DOHH2 (cell line): ENCODE measurements around the gene GALNTL6.

Experiments used
- H3F3A ChIP-seq: fragments of 200-600 bp; sonication (generic), shearing (Covaris generic); 2 replicates; pipeline ENCODE4 v1.6.0; 2016; ENCODE audit warnings: antibody characterized with exemption, mild to moderate bottlenecking; ENCODE audit not compliant: control insufficient read depth, insufficient read depth
- H3K27ac ChIP-seq: fragments of 200-600 bp; sonication (generic); 2 replicates; pipeline ENCODE4 v1.5.1; 2014; ENCODE audit warnings: low read depth, mild to moderate bottlenecking, low read length, moderate library complexity
- H3K27me3 ChIP-seq: fragments of 200-600 bp; sonication (generic); 2 replicates; pipeline ENCODE4 v1.6.1; 2014; ENCODE audit warnings: mild to moderate bottlenecking, low read length, mixed read lengths; ENCODE audit not compliant: control insufficient read depth
- H3K36me3 ChIP-seq: fragments of 200-600 bp; sonication (generic); 2 replicates; pipeline ENCODE4 v1.6.1; 2014; ENCODE audit warnings: mild to moderate bottlenecking, low read length, moderate library complexity, mixed read lengths; ENCODE audit not compliant: control insufficient read depth
- H3K4me1 ChIP-seq: fragments of 200-600 bp; sonication (generic); 2 replicates; pipeline ENCODE4 v1.6.1; 2014; ENCODE audit warnings: mild to moderate bottlenecking, low read length, mixed read lengths; ENCODE audit not compliant: control insufficient read depth
- H3K4me2 ChIP-seq: fragments of 200-600 bp; sonication (generic); 2 replicates; pipeline ENCODE4 v1.6.0; 2014; ENCODE audit warnings: mild to moderate bottlenecking, low read length, moderate library complexity
- H3K4me3 ChIP-seq: fragments of 200-600 bp; sonication (generic); 2 replicates; pipeline ENCODE4 v1.5.1; 2014; ENCODE audit warnings: mild to moderate bottlenecking, low read length, mixed read lengths
- H3K79me2 ChIP-seq: fragments of 200-600 bp; sonication (generic); 2 replicates; pipeline ENCODE4 v1.6.1; 2014; ENCODE audit warnings: mild to moderate bottlenecking, low read length, mixed read lengths; ENCODE audit not compliant: control insufficient read depth
- H3K9me2 ChIP-seq: fragments of 200-600 bp; sonication (generic); replicated peaks from 2 replicates; pipeline ENCODE4 v1.6.1; 2014; ENCODE audit warnings: mild to moderate bottlenecking, low read length, mixed read lengths; ENCODE audit not compliant: control insufficient read depth
- H3K9me3 ChIP-seq: fragments of 200-600 bp; sonication (generic); 2 replicates; pipeline ENCODE4 v1.6.1; 2014; ENCODE audit warnings: antibody characterized with exemption, low read length, mixed read lengths; ENCODE audit not compliant: control insufficient read depth, insufficient read depth
- H4K20me1 ChIP-seq: fragments of 200-600 bp; sonication (generic); 2 replicates; pipeline ENCODE4 v1.6.0; 2014; ENCODE audit warnings: low read depth, mild to moderate bottlenecking, antibody characterized with exemption, low read length, moderate library complexity; ENCODE audit not compliant: control insufficient read depth, insufficient read depth
- CTCF ChIP-seq: fragments of 200-600 bp; sonication (generic); IDR thresholded peaks from one replicate; pipeline ENCODE4 v1.5.1; 2014; ENCODE audit warnings: antibody characterized with exemption, mild to moderate bottlenecking, low read depth, low read length; ENCODE audit not compliant: poor library complexity, severe bottlenecking
- EZH2phosphoT487 ChIP-seq: fragments of 200-600 bp; sonication (generic); IDR thresholded peaks from 2 replicates; pipeline ENCODE4 v1.6.1; 2017; ENCODE audit warnings: borderline replicate concordance, mild to moderate bottlenecking, antibody characterized with exemption, low read length, moderate library complexity, mixed read lengths

Gene GALNTL6

GRCh38 chr4:171814545-171814944 is 1.3 kb downstream of the GALNTL6 start:
- 0 out of 2 replicates have a peak, but pooled peaks cover 3% of the 10 kb centered on the region for H3K4me1 ChIP-seq
- H3K36me3 ChIP-seq: no peaks in the 10 kb centered on the region
- H3K27ac ChIP-seq: no peak overlapping the region
- H3K4me2 ChIP-seq: no peak overlapping the region
- H4K20me1 ChIP-seq: no peaks in the 10 kb centered on the region
- H3F3A ChIP-seq: no peaks in the 10 kb centered on the region
- H3K9me3 ChIP-seq: peaks cover 3% of the 10 kb centered on the region; the same call in 1 of the 2 replicates
- H3K79me2 ChIP-seq: no peaks in the 10 kb centered on the region
- TF ChIP-seq CTCF (no peak), EZH2phosphoT487 (no peak)
- no peaks in the 10 kb centered on the region for H3K27me3 ChIP-seq
- H3K9me2 ChIP-seq: no peaks in the 10 kb centered on the region
- H3K4me3 ChIP-seq: no peak overlapping the region

- TF ChIP-seq EZH2phosphoT487 (no peak), CTCF (no peak)
- Histone ChIP-seq H3F3A (no peaks in the 10 kb centered on the region), H3K79me2 (no peaks in the 10 kb centered on the region), H3K36me3 (no peaks in the 10 kb centered on the region), H3K27me3 (no peaks in the 10 kb centered on the region), H3K4me2 (no peak overlapping the region), H3K9me2 (no peaks in the 10 kb centered on the region), H4K20me1 (no peaks in the 10 kb centered on the region), H3K9me3 (peaks cover 3% of the 10 kb centered on the region; the same call in 1 of the 2 replicates), H3K4me3 (no peak overlapping the region), H3K27ac (no peak overlapping the region), H3K4me1 (0 out of 2 replicates have a peak, but pooled peaks cover 3% of the 10 kb centered on the region)
These were observed 3.8 kb downstream of the GALNTL6 start for GRCh38 chr4:171817026-171817425.

GRCh38 chr4:171834640-171835039 is 21.4 kb downstream of the GALNTL6 start:
- Histone ChIP-seq H3K27ac (no peak overlapping the region), H3K79me2 (no peaks in the 10 kb centered on the region), H3K9me3 (no peaks in the 10 kb centered on the region), H3K9me2 (no peaks in the 10 kb centered on the region), H3K4me2 (no peak overlapping the region), H3F3A (no peaks in the 10 kb centered on the region), H4K20me1 (no peaks in the 10 kb centered on the region), H3K4me3 (no peak overlapping the region), H3K27me3 (no peaks in the 10 kb centered on the region), H3K36me3 (no peaks in the 10 kb centered on the region), H3K4me1 (no peaks in the 10 kb centered on the region)
- TF ChIP-seq CTCF (no peak), EZH2phosphoT487 (no peak)
